ENCODE results near the gene VIT.

VIT gene

GRCh38 chr2:36770542-36771287 lies 74.2 kb downstream of the VIT start:
- DNase-seq, result no peak

- DNase-seq, result no peak
Observed at GRCh38 chr2:36771671-36772070, 75.2 kb downstream of the VIT start.

- DNase-seq, result no peak
Observed at GRCh38 chr2:36773947-36774346, 77.4 kb downstream of the VIT start.

- DNase-seq, result no peak
Observed at GRCh38 chr2:36775261-36775660, 78.8 kb downstream of the VIT start.

GRCh38 chr2:36775806-36776205 lies 79.3 kb downstream of the VIT start:
- no peak for DNase-seq

GRCh38 chr2:36777272-36777671 lies 80.8 kb downstream of the VIT start:
- DNase-seq, result no peak

GRCh38 chr2:36777788-36778187 lies 81.3 kb downstream of the VIT start:
- no peak for DNase-seq

GRCh38 chr2:36779462-36779861 lies 83.0 kb downstream of the VIT start:
- DNase-seq, result no peak

GRCh38 chr2:36780231-36780839 lies 83.8 kb downstream of the VIT start:
- peak; percentile 54 for DNase-seq

- DNase-seq, result no peak
Observed at GRCh38 chr2:36781907-36782720, 85.6 kb downstream of the VIT start.

- DNase-seq, result no peak
Observed at GRCh38 chr2:36783246-36783645, 86.7 kb downstream of the VIT start.

GRCh38 chr2:36785179-36785795 lies 88.8 kb downstream of the VIT start:
- peak; percentile 90 for DNase-seq

GRCh38 chr2:36789181-36789804 lies 92.8 kb downstream of the VIT start:
- no peak for DNase-seq

- DNase-seq, result no peak
Observed at GRCh38 chr2:36792951-36793350, 96.4 kb downstream of the VIT start.

- DNase-seq, result no peak
Observed at GRCh38 chr2:36797324-36798070, 101.0 kb downstream of the VIT start.

GRCh38 chr2:36798724-36799123 lies 102.2 kb downstream of the VIT start:
- DNase-seq, result no peak

GRCh38 chr2:36800381-36800780 lies 103.9 kb downstream of the VIT start:
- no peak for DNase-seq

- DNase-seq, result no peak
Observed at GRCh38 chr2:36801088-36801487, 104.6 kb downstream of the VIT start.

- DNase-seq, result no peak
Observed at GRCh38 chr2:36802952-36803351, 106.4 kb downstream of the VIT start.

GRCh38 chr2:36805635-36806224 lies 109.2 kb downstream of the VIT start:
- peak; percentile 13 for DNase-seq

- no peak for DNase-seq
Observed at GRCh38 chr2:36807223-36807886, 110.8 kb downstream of the VIT start.

Data from retina (tissue), 1 donor.